HepG2 (cell line): ENCODE results near the gene ZNF74. TPM values are rescaled to one million over a fixed set of nuclear protein-coding genes. Genes with fewer than 3 reads are reported as not detected.

ENCODE experiments used
- ATAC-seq: fragments of 200-7000 bp; cut with Tn5 transposase; 3 replicates; pipeline ENCODE4 v1.9.1; 2020; ENCODE audit warnings: mild to moderate bottlenecking, moderate library complexity
- BruUV-seq: library from RNA; stranded (reverse); fragments of 400-500 nt; replicated peaks from 2 replicates; lab custom pipeline; 2021; lab: Mats Ljungman, UMichigan
- CTCF ChIA-PET: fragments of 300-600 bp; formaldehyde crosslinking; extraction: SDS; loops from one replicate; lab custom pipeline; 2021; ENCODE audit warnings: low total read pairs, inconsistent platforms, low intra/inter-chr PET ratio; lab: Yijun Ruan, JAX
- POLR2A ChIA-PET: fragments of 350-600 bp; sonication (Branson Sonifier 250); formaldehyde crosslinking; loops from one replicate; lab custom pipeline; 2020; ENCODE audit warnings: antibody characterized with exemption, inconsistent platforms; lab: Yijun Ruan, JAX
- DNase-seq: peaks from one replicate; pipeline ENCODE4 v3.0.0-alpha.2; 2015; ENCODE audit warnings: low spot score
- FAIRE-seq: peaks from 3 replicates; lab custom pipeline; 2011; peaks lifted over from hg19 to GRCh38; lab: Jason Lieb, UNC
- H2AFZ ChIP-seq: one replicate; pipeline ENCODE4 v1.6.1; 2011; ENCODE audit warnings: low read length, inconsistent platforms
- H3K27ac ChIP-seq: fragments of 300-600 bp; 3 replicates; pipeline ENCODE4 v1.8.0; 2011; ENCODE audit warnings: mixed run types, mild to moderate bottlenecking, mixed read lengths, low read length, inconsistent platforms; ENCODE audit not compliant: insufficient read depth; ENCODE audit errors: extremely low read length
- H3K27me3 ChIP-seq, 2 experiments: fragments of 200-600 bp in 1 of 2; 2 replicates in 1 of 2; 3 replicates in 1 of 2; pipeline versions ENCODE4 v1.6.0 to v1.8.0; 2011; ENCODE audit warnings: low read length in 2 of 2, mild to moderate bottlenecking in 2 of 2, moderate library complexity in 2 of 2, inconsistent platforms in 1 of 2; ENCODE audit not compliant: insufficient read depth in 2 of 2, control insufficient read depth in 1 of 2
- H3K36me3 ChIP-seq, 2 experiments: fragments of 200-600 bp in 1 of 2; replicated peaks in 1 of 2; 2 replicates in 1 of 2; 3 replicates in 1 of 2; pipeline versions ENCODE4 v1.5.1 to v1.8.0; 2011; ENCODE audit warnings: low read length in 2 of 2, inconsistent platforms in 1 of 2; ENCODE audit not compliant: insufficient read depth in 2 of 2, control insufficient read depth in 1 of 2
- H3K4me1 ChIP-seq: 2 replicates; pipeline ENCODE4 v1.5.1; 2012; ENCODE audit warnings: low read length, inconsistent platforms; ENCODE audit not compliant: insufficient read depth
- H3K4me2 ChIP-seq: 2 replicates; pipeline ENCODE4 v1.6.0; 2011; ENCODE audit warnings: low read depth, low read length, inconsistent platforms
- H3K4me3 ChIP-seq, 3 experiments: fragments of 200-600 bp in 1 of 3; sonication (generic), shearing (Covaris generic) in 1 of 3; replicated peaks in 1 of 3; 2 replicates each; pipeline ENCODE4 v1.5.1; 2011 to 2016; ENCODE audit warnings: low read length in 3 of 3, inconsistent platforms in 2 of 3, low read depth in 2 of 3, mild to moderate bottlenecking in 2 of 3, control low read depth in 1 of 3, mixed read lengths in 1 of 3; ENCODE audit not compliant: insufficient read depth in 1 of 3
- H3K79me2 ChIP-seq: one replicate; pipeline ENCODE4 v1.6.1; 2011; ENCODE audit warnings: low read length, inconsistent platforms; ENCODE audit not compliant: insufficient read depth
- H3K9ac ChIP-seq: 2 replicates; pipeline ENCODE4 v1.6.0; 2011; ENCODE audit warnings: mild to moderate bottlenecking, low read depth, low read length, inconsistent platforms; ENCODE audit not compliant: insufficient read depth
- H3K9me3 ChIP-seq: 2 replicates; pipeline ENCODE4 v1.5.1; 2012; ENCODE audit warnings: mild to moderate bottlenecking, low read length
- H4K20me1 ChIP-seq: 2 replicates; pipeline ENCODE4 v1.6.0; 2011; ENCODE audit warnings: inconsistent platforms, mild to moderate bottlenecking, low read length, moderate library complexity; ENCODE audit not compliant: insufficient read depth
- DNMT1 ChIP-seq: sonication (generic); formaldehyde crosslinking; IDR thresholded peaks from 2 replicates; pipeline ENCODE4 v1.5.1; 2020; ENCODE audit warnings: mild to moderate bottlenecking, missing genetic modification reagents
- GZF1 ChIP-seq: sonication (generic); formaldehyde crosslinking; IDR thresholded peaks from 2 replicates; pipeline ENCODE4 v1.5.1; 2020; ENCODE audit warnings: mild to moderate bottlenecking, missing genetic modification reagents
- HNRNPL ChIP-seq: fragments of 200-400 bp; formaldehyde crosslinking; IDR thresholded peaks from 2 replicates; pipeline ENCODE4 v1.6.1; 2017; ENCODE audit warnings: mild to moderate bottlenecking, low read depth, low read length
- JDP2 ChIP-seq: sonication (generic); formaldehyde crosslinking; IDR thresholded peaks from 2 replicates; pipeline ENCODE4 v1.8.1; 2022; ENCODE audit warnings: missing genetic modification reagents, borderline replicate concordance
- NFE2L1 ChIP-seq: sonication (generic); formaldehyde crosslinking; IDR thresholded peaks from 2 replicates; pipeline ENCODE4 v1.4.0; 2020; ENCODE audit warnings: missing genetic modification reagents, mild to moderate bottlenecking, borderline replicate concordance
- RFX5 ChIP-seq: IDR thresholded peaks from 2 replicates; pipeline ENCODE4 v1.6.1; 2011; ENCODE audit warnings: low read depth, low read length, improper control_type of control experiment
- SALL1 ChIP-seq: sonication (generic); formaldehyde crosslinking; IDR thresholded peaks from 2 replicates; pipeline ENCODE4 v1.8.0; 2022; ENCODE audit warnings: mild to moderate bottlenecking, missing genetic modification reagents
- ZKSCAN1 ChIP-seq: fragments of 150-350 bp; IDR thresholded peaks from 2 replicates; pipeline ENCODE4 v1.6.1; 2014; ENCODE audit warnings: low read length
- ZNF180 ChIP-seq: sonication (generic); formaldehyde crosslinking; IDR thresholded peaks from 2 replicates; pipeline ENCODE4 v1.4.0; 2020; ENCODE audit warnings: low read depth, missing genetic modification reagents, borderline replicate concordance
- ZNF44 ChIP-seq: sonication (generic); formaldehyde crosslinking; IDR thresholded peaks from 2 replicates; pipeline ENCODE4 v1.5.1; 2020; ENCODE audit warnings: mild to moderate bottlenecking, missing genetic modification reagents
- ZNF501 ChIP-seq: sonication (generic); formaldehyde crosslinking; IDR thresholded peaks from 2 replicates; pipeline ENCODE4 v1.5.1; 2020; ENCODE audit warnings: mild to moderate bottlenecking, moderate library complexity, missing genetic modification reagents
- ZNF878 ChIP-seq: sonication (generic); formaldehyde crosslinking; IDR thresholded peaks from 2 replicates; pipeline ENCODE4 v1.8.1; 2023; ENCODE audit warnings: mild to moderate bottlenecking, missing genetic modification reagents, moderate library complexity
- WGBS: methylation state at CpG from one replicate; pipeline ENCODE4 v1.1.6; 2017; ENCODE audit warnings: low lambda C conversion rate; 5-methylcytosine and 5-hydroxymethylcytosine counted together
- in situ Hi-C: cut with HindIII; loops from 2 replicates; pipeline ENCODE4 v1.10.0; 2017; ENCODE audit warnings: low pct_unique_long_range_greater_than_20kb; ENCODE audit not compliant: extremely low pct_ligation_motif_present
- intact Hi-C: fragments of 100-400 bp; cut with micrococcal nuclease; formaldehyde crosslinking; loops from one replicate; pipeline ENCODE4 v1.10.0; 2022; ENCODE audit not compliant: unreplicated experiment
- polyA plus RNA-seq, 8 experiments: library from polyadenylated mRNA; depleted of rRNA in 3 of 8; stranded (reverse) in 7 of 8; unstranded in 1 of 8; fragments of >200 nt; fragmentation: Illumina TruSeq in 4 of 8; extraction: Trizol in 4 of 8; gene quantifications; 2 replicates each; pipeline versions ENCODE4 v1.2.1 to v1.2.3, GENCODE V29; 2011 to 2016; ENCODE audit warnings: low read depth in 4 of 8, missing spikeins in 1 of 8, mixed read lengths in 1 of 8; ENCODE audit not compliant: insufficient read depth in 1 of 8
- total RNA-seq, 5 experiments: library from RNA; depleted of rRNA; stranded (reverse); fragments of >200 nt; fragmentation: Illumina TruSeq; extraction: Trizol; gene quantifications; 2 replicates each; pipeline ENCODE4 v1.2.3, GENCODE V29; 2016; ENCODE audit warnings: low read depth in 1 of 5
- TF ChIP-seq, protein P1 (sequence below): sonication (generic); formaldehyde crosslinking; IDR thresholded peaks from 2 replicates; pipeline ENCODE4 v1.4.0; 2020; ENCODE audit warnings: missing genetic modification reagents
- TF ChIP-seq, protein P2 (sequence below): sonication (generic); formaldehyde crosslinking; IDR thresholded peaks from 2 replicates; pipeline ENCODE4 v1.5.1; 2020; ENCODE audit warnings: mild to moderate bottlenecking, moderate library complexity, missing genetic modification reagents

The ZNF74 gene
- total and polyA plus RNA-seq, 2 of the 13 experiments (the other 11 are each of a cell fraction or from before 2014, with no cell fraction given), result 6.3 to 9.1 TPM

DNA sequence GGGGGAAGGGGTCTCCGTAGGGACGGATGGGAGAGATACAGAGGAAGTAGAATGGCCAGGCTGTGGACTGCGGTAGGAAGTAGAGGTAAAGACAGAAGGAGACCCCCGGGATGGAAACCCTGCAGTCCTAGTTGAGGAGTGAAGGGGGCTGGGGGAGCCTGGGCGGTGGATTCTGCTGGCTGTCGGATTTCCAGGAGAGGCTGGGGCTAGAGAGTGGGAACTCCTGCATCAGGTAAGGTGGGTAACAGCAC is 44.4 kb downstream of the ZNF74 start:
- Histone ChIP-seq H3K9ac (peak overlapping the region; percentile 48; the same call in 1 of the 2 replicates), H3K4me3 (peak overlapping the region; percentile 51 to 91 (median 87); a peak in 4 of 6 replicates), H3K27ac (no peak overlapping the region), H3K79me2 (peaks cover 15% of the 10 kb centered on the region), H4K20me1 (peaks cover 15% of the 10 kb centered on the region), H3K36me3 (peaks cover 0 to 3% of the 10 kb centered on the region in 2 experiments; a peak in 2 of 5 replicates), H3K4me2 (peak overlapping the region; percentile 100), H3K9me3 (no peaks in the 10 kb centered on the region), H2AFZ (no peak overlapping the region), H3K4me1 (peaks cover 49% of the 10 kb centered on the region), H3K27me3 (no peaks in the 10 kb centered on the region)
- BruUV-seq, result no TSS peak
- intact Hi-C loops (no loop called here), in situ Hi-C loops (no loop called here)
- no peak for DNase-seq
- 56% methylated on average over 6 of the region's 6 CpGs for WGBS
- CTCF ChIA-PET, result no interaction called here
- POLR2A ChIA-PET, result no interaction called here
- no peak for ATAC-seq
- FAIRE-seq, result no peak
- TF ChIP-seq DNMT1 (CRISPR knock-in tag) (0 out of 2 replicates have a peak, but pooled peaks have one; percentile 14), ZNF44 (CRISPR knock-in tag) (no peak), ZNF501 (0 out of 2 replicates have a peak, but pooled peaks have one; percentile 35), JDP2 (CRISPR knock-in tag) (no peak), SALL1 (CRISPR knock-in tag) (0 out of 2 replicates have a peak, but pooled peaks have one; percentile 3)

DNA sequence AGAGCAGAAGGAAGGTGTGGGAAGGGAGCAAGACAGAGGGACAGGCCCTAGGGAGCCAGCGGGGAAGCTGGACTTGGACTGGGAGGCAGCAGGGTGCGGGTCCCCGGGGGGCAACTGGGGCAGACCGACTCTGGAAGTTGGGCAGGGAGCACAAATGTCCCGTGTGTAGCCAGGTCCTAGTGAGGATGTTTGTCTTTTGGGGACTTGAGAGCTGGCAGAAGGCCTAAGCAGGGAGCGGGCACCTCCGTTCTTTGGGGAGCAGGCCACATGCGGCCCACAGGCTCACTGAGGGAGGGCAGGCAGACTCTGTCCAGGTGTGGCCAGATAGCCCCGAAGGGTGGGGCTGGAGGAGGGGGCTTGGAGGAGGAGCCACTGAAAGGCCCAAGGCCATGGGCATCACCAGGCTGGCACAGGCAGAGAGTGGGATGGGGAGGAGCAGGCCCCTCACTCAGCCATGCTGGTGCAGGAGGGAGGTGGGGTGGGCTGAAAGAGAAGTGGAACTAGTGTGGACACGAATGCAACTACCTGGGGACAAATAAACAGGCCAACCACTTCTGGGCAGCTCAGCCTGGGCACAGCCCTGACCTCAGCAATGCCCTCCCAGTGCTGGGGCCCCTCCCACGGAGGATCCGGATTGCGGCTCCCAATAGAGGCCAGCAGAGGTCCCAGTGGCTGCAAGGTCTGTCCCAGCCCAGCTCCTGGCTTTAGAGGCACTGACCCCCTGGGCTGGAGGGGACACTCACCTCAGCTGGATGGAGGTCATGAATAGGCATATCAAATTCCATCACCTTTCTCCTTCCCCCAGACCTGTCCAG is 44.9 kb downstream of the ZNF74 start:
- H3K79me2 ChIP-seq, result peaks cover 15% of the 10 kb centered on the region
- in situ Hi-C loops, result no loop called here
- ATAC-seq (peak; percentile 68), DNase-seq (peak; percentile 37), FAIRE-seq (peak; percentile 40)
- peaks cover 15% of the 10 kb centered on the region for H4K20me1 ChIP-seq
- 41% methylated on average over 11 of the region's 13 CpGs for WGBS
- H3K4me1 ChIP-seq, result peaks cover 44% of the 10 kb centered on the region
- POLR2A ChIA-PET, result no interaction called here
- no peaks in the 10 kb centered on the region for H3K27me3 ChIP-seq
- H3K27ac ChIP-seq, result no peak overlapping the region
- peaks cover 0 to 3% of the 10 kb centered on the region in 2 experiments; a peak in 2 of 5 replicates for H3K36me3 ChIP-seq
- H3K9me3 ChIP-seq, result no peaks in the 10 kb centered on the region
- BruUV-seq, result no TSS peak
- H3K4me3 ChIP-seq, result peak overlapping the region in 1 of 3 experiments; percentile 87; a peak in 1 of 6 replicates
- peak overlapping the region; percentile 100 for H3K4me2 ChIP-seq
- H2AFZ ChIP-seq, result no peak overlapping the region
- CTCF ChIA-PET, result interaction anchor here (2.0 kb wide), 1 partner anchor 17 kb away, joined by 11 read pairs; no protein-coding TSS in a partner anchor
- peak overlapping the region; percentile 48; the same call in 1 of the 2 replicates for H3K9ac ChIP-seq
- intact Hi-C loops, result loop anchor here (1.0 kb wide), 1 partner anchor 17 kb away; no protein-coding TSS in a partner anchor
- TF ChIP-seq ZKSCAN1 (no peak), NFE2L1 (CRISPR knock-in tag) (no peak), HNRNPL (peak; percentile 97), RFX5 (no peak), ZNF180 (CRISPR knock-in tag) (no peak), GZF1 (CRISPR knock-in tag) (no peak), ZNF878 (no peak)
- TF ChIP-seq, protein P1, sequence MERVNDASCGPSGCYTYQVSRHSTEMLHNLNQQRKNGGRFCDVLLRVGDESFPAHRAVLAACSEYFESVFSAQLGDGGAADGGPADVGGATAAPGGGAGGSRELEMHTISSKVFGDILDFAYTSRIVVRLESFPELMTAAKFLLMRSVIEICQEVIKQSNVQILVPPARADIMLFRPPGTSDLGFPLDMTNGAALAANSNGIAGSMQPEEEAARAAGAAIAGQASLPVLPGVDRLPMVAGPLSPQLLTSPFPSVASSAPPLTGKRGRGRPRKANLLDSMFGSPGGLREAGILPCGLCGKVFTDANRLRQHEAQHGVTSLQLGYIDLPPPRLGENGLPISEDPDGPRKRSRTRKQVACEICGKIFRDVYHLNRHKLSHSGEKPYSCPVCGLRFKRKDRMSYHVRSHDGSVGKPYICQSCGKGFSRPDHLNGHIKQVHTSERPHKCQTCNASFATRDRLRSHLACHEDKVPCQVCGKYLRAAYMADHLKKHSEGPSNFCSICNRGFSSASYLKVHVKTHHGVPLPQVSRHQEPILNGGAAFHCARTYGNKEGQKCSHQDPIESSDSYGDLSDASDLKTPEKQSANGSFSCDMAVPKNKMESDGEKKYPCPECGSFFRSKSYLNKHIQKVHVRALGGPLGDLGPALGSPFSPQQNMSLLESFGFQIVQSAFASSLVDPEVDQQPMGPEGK, result peak; percentile 67; the same call in 1 of the 2 replicates
- TF ChIP-seq, protein P2, sequence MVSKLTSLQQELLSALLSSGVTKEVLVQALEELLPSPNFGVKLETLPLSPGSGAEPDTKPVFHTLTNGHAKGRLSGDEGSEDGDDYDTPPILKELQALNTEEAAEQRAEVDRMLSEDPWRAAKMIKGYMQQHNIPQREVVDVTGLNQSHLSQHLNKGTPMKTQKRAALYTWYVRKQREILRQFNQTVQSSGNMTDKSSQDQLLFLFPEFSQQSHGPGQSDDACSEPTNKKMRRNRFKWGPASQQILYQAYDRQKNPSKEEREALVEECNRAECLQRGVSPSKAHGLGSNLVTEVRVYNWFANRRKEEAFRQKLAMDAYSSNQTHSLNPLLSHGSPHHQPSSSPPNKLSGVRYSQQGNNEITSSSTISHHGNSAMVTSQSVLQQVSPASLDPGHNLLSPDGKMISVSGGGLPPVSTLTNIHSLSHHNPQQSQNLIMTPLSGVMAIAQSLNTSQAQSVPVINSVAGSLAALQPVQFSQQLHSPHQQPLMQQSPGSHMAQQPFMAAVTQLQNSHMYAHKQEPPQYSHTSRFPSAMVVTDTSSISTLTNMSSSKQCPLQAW (CRISPR knock-in tag), result 0 out of 2 replicates have a peak, but pooled peaks have one; percentile 41
